H1 (cell line): Measurements from ENCODE around the gene MYCBPAP. TPM values are rescaled to one million over a fixed set of nuclear protein-coding genes. Genes with fewer than 3 reads are reported as not detected.

ENCODE experiments used
- CTCF ChIA-PET: fragments of 300-600 bp; sonication (Branson Sonifier 250); formaldehyde crosslinking; loops from one replicate; lab custom pipeline; 2021; ENCODE audit not compliant: partially characterized antibody; lab: Charles Lee
- POLR2A ChIA-PET: fragments of 300-600 bp; sonication (Branson Sonifier 250); formaldehyde crosslinking; loops from one replicate; lab custom pipeline; 2021; ENCODE audit warnings: inconsistent platforms; ENCODE audit not compliant: partially characterized antibody; lab: Charles Lee
- DNase-seq, 2 experiments: peaks; one replicate each; pipeline versions ENCODE4 v3.0.0 to v3.0.0-alpha.2; 2010 to 2022; ENCODE audit warnings: low spot score in 2 of 2, low read depth in 1 of 2, mixed read lengths in 1 of 2
- FAIRE-seq: peaks from 2 replicates; lab custom pipeline; 2011; peaks lifted over from hg19 to GRCh38; lab: Jason Lieb, UNC
- H2AFZ ChIP-seq: 2 replicates; pipeline ENCODE4 v1.8.1; 2012; ENCODE audit warnings: low read length, inconsistent platforms
- H2AK5ac ChIP-seq: 2 replicates; pipeline ENCODE4 v1.6.1; 2013; ENCODE audit warnings: low read depth, low read length
- H2BK120ac ChIP-seq: replicated peaks from 2 replicates; pipeline ENCODE3; 2013; ENCODE audit warnings: low read depth, low read length, inconsistent platforms
- H2BK12ac ChIP-seq: 2 replicates; pipeline ENCODE4 v1.6.1; 2013; ENCODE audit warnings: low read depth, low read length
- H2BK15ac ChIP-seq: 2 replicates; pipeline ENCODE4 v1.6.1; 2013; ENCODE audit warnings: low read length
- H2BK20ac ChIP-seq: 2 replicates; pipeline ENCODE4 v1.6.1; 2013; ENCODE audit warnings: low read length
- H2BK5ac ChIP-seq: 2 replicates; pipeline ENCODE4 v1.6.1; 2013; ENCODE audit warnings: low read depth, low read length
- H3K14ac ChIP-seq: 2 replicates; pipeline ENCODE4 v1.6.1; 2013; ENCODE audit warnings: inconsistent platforms; ENCODE audit not compliant: insufficient read length
- H3K18ac ChIP-seq: 2 replicates; pipeline ENCODE4 v1.6.1; 2013; ENCODE audit warnings: low read length; ENCODE audit errors: extremely low read depth
- H3K23ac ChIP-seq: 2 replicates; pipeline ENCODE4 v1.6.1; 2013; ENCODE audit warnings: inconsistent platforms; ENCODE audit not compliant: insufficient read length
- H3K23me2 ChIP-seq: 2 replicates; pipeline ENCODE4 v1.6.1; 2013; ENCODE audit warnings: low read depth, low read length
- H3K27ac ChIP-seq: 2 replicates; pipeline ENCODE4 v1.6.1; 2011; ENCODE audit warnings: low read depth, low read length, inconsistent platforms
- H3K27me3 ChIP-seq, 4 experiments: replicated peaks in 1 of 4; 1 replicate in 1 of 4; 2 replicates in 3 of 4; pipeline versions ENCODE4 v1.6.1 to v1.8.1; 2011 to 2013; ENCODE audit warnings: low read length in 3 of 4, mild to moderate bottlenecking in 3 of 4, inconsistent platforms in 2 of 4, mixed read lengths in 2 of 4, moderate library complexity in 1 of 4; ENCODE audit not compliant: control insufficient read depth in 3 of 4, insufficient read depth in 3 of 4; ENCODE audit errors: extremely low read depth in 1 of 4
- H3K36me3 ChIP-seq, 4 experiments: 2 replicates each; pipeline versions ENCODE4 v1.6.1 to v1.8.1; 2011 to 2013; ENCODE audit warnings: mild to moderate bottlenecking in 4 of 4, low read length in 3 of 4, moderate library complexity in 2 of 4, control low read depth in 1 of 4, inconsistent platforms in 1 of 4; ENCODE audit not compliant: insufficient read depth in 4 of 4, control insufficient read depth in 2 of 4
- H3K4ac ChIP-seq: replicated peaks from 2 replicates; pipeline ENCODE3; 2013; ENCODE audit warnings: low read length, low read depth, mixed read lengths, inconsistent platforms; ENCODE audit not compliant: insufficient read length
- H3K4me1 ChIP-seq, 4 experiments: replicated peaks in 1 of 4; 1 replicate in 1 of 4; 2 replicates in 3 of 4; pipeline versions ENCODE4 v1.6.1 to v1.8.1; 2011 to 2013; ENCODE audit warnings: low read length in 3 of 4, inconsistent platforms in 2 of 4, mixed read lengths in 1 of 4; ENCODE audit not compliant: insufficient read depth in 4 of 4, control insufficient read depth in 3 of 4
- H3K4me2 ChIP-seq, 2 experiments: 2 replicates each; pipeline versions ENCODE4 v1.6.1 to v1.8.1; 2011 to 2013; ENCODE audit warnings: low read depth in 2 of 2, low read length in 2 of 2, control low read depth in 1 of 2, inconsistent platforms in 1 of 2, mild to moderate bottlenecking in 1 of 2; ENCODE audit not compliant: insufficient read depth in 1 of 2
- H3K4me3 ChIP-seq, 4 experiments: fragments of 200-600, 300-600 bp in 1 of 4; sonication (generic), shearing (Covaris generic), sonication (Bioruptor Twin) in 1 of 4; 2 replicates each; pipeline versions ENCODE4 v1.5.1 to v1.8.1; 2011 to 2016; ENCODE audit warnings: low read length in 4 of 4, low read depth in 3 of 4, control low read depth in 2 of 4, inconsistent platforms in 2 of 4, mild to moderate bottlenecking in 2 of 4, mixed read lengths in 1 of 4, moderate library complexity in 1 of 4; ENCODE audit not compliant: insufficient read depth in 2 of 4; ENCODE audit errors: extremely low read depth in 1 of 4
- H3K56ac ChIP-seq: replicated peaks from 2 replicates; pipeline ENCODE3; 2013; ENCODE audit warnings: low read depth, mild to moderate bottlenecking, mixed read lengths, low read length, inconsistent platforms; ENCODE audit not compliant: insufficient read length
- H3K79me1 ChIP-seq: 2 replicates; pipeline ENCODE4 v1.6.1; 2013; ENCODE audit warnings: low read depth, low read length, control low read depth
- H3K79me2 ChIP-seq, 2 experiments: 2 replicates each; pipeline versions ENCODE4 v1.6.1 to v1.8.1; 2012 to 2013; ENCODE audit warnings: low read length in 2 of 2, mild to moderate bottlenecking in 2 of 2, inconsistent platforms in 1 of 2; ENCODE audit not compliant: insufficient read depth in 2 of 2, control insufficient read depth in 1 of 2
- H3K9ac ChIP-seq, 4 experiments: replicated peaks in 1 of 4; 1 replicate in 1 of 4; 2 replicates in 3 of 4; pipeline versions ENCODE4 v1.6.1 to v1.8.1; 2011 to 2013; ENCODE audit warnings: low read depth in 3 of 4, low read length in 3 of 4, control low read depth in 2 of 4, mild to moderate bottlenecking in 2 of 4, moderate library complexity in 2 of 4, inconsistent platforms in 1 of 4; ENCODE audit errors: extremely low read depth in 1 of 4
- H3K9me3 ChIP-seq, 2 experiments: 2 replicates each; pipeline versions ENCODE4 v1.6.1 to v1.8.1; 2012 to 2013; ENCODE audit warnings: mild to moderate bottlenecking in 2 of 2, moderate library complexity in 2 of 2, control low read depth in 1 of 2, inconsistent platforms in 1 of 2, low read depth in 1 of 2, low read length in 1 of 2, mixed read lengths in 1 of 2; ENCODE audit not compliant: insufficient read depth in 2 of 2
- H4K20me1 ChIP-seq, 2 experiments: replicated peaks in 1 of 2; 2 replicates each; pipeline versions ENCODE3 to v1.8.1; 2011 to 2013; ENCODE audit warnings: inconsistent platforms in 2 of 2, low read length in 2 of 2, mild to moderate bottlenecking in 1 of 2; ENCODE audit not compliant: insufficient read depth in 2 of 2, control insufficient read depth in 1 of 2
- H4K5ac ChIP-seq: 2 replicates; pipeline ENCODE4 v1.6.1; 2013; ENCODE audit warnings: low read length, low read depth, mixed read lengths, inconsistent platforms; ENCODE audit not compliant: insufficient read length
- H4K8ac ChIP-seq: 2 replicates; pipeline ENCODE4 v1.8.0; 2013; ENCODE audit warnings: mild to moderate bottlenecking, moderate library complexity, low read length, inconsistent platforms; ENCODE audit not compliant: insufficient read depth; ENCODE audit errors: extremely low read depth
- H4K91ac ChIP-seq: replicated peaks from 2 replicates; pipeline ENCODE3; 2013; ENCODE audit warnings: low read length, mixed read lengths, inconsistent platforms; ENCODE audit not compliant: insufficient read length
- GABPA ChIP-seq: IDR thresholded peaks from 2 replicates; pipeline ENCODE4 v1.6.1; 2011; ENCODE audit warnings: mild to moderate bottlenecking, low read length, moderate library complexity, borderline replicate concordance; ENCODE audit not compliant: insufficient read depth
- KDM4A ChIP-seq: IDR thresholded peaks from one replicate; pipeline ENCODE4 v1.7.1; 2012; ENCODE audit warnings: low read depth, mild to moderate bottlenecking, moderate library complexity, low read length, inconsistent platforms; ENCODE audit not compliant: severe bottlenecking
- RBBP5 ChIP-seq: IDR thresholded peaks from 2 replicates; pipeline ENCODE4 v1.7.1; 2012; ENCODE audit warnings: low read depth, mild to moderate bottlenecking, inconsistent platforms, low read length, moderate library complexity, borderline replicate concordance
- SAP30 ChIP-seq: fragments of 300-600 bp; sonication (generic); IDR thresholded peaks from 2 replicates; pipeline ENCODE4 v1.7.1; 2012; ENCODE audit warnings: low read length, moderate library complexity, mild to moderate bottlenecking, inconsistent platforms; ENCODE audit not compliant: insufficient read depth, insufficient replicate concordance
- SUZ12 ChIP-seq: fragments of 200-600 bp; sonication (generic); IDR thresholded peaks from 2 replicates; pipeline ENCODE4 v1.6.1; 2012; ENCODE audit warnings: mild to moderate bottlenecking, inconsistent platforms, low read length, moderate library complexity, mixed read lengths
- WGBS, 2 experiments: shearing (Covaris generic) in 1 of 2; methylation state at CpG; one replicate each; pipeline versions ENCODE4 v1.1.6 to v1.1.7; 2013 to 2015; ENCODE audit warnings: low lambda C conversion rate in 2 of 2, mixed read lengths in 2 of 2, inconsistent platforms in 1 of 2, low coverage in 1 of 2, missing lambda C conversion rate in 1 of 2; ENCODE audit not compliant: insufficient replicate concordance in 2 of 2, insufficient coverage in 1 of 2, insufficient read length in 1 of 2; ENCODE audit errors: extremely low coverage in 1 of 2, missing lambda C conversion rate in 1 of 2; 5-methylcytosine and 5-hydroxymethylcytosine counted together
- polyA plus RNA-seq, 7 experiments: library from polyadenylated mRNA; depleted of rRNA in 3 of 7; stranded (reverse) in 5 of 7; unstranded in 2 of 7; fragments of >200 nt in 5 of 7; fragments of 200-250 nt in 2 of 7; gene quantifications; 1 replicate in 5 of 7; 2 replicates in 1 of 7; 4 replicates in 1 of 7; pipeline versions ENCODE4 v1.2.1 to v1.2.3, GENCODE V29; 2011 to 2013; ENCODE audit warnings: missing spikeins in 2 of 7, mixed read lengths in 2 of 7
- total RNA-seq: library from RNA; stranded (reverse); fragmentation: NEBNext Ultra II Directional; extraction: Animal tissue kit (Norgen Biotek cat#: 25700); gene quantifications from 2 replicates; pipeline ENCODE4 v1.2.1, GENCODE V29; 2021

Gene MYCBPAP
- total and polyA plus RNA-seq, 2 of the 8 experiments (the other 6 are each of a cell fraction or from before 2014, with no cell fraction given), result 0.89 to 3.3 TPM

GRCh38 chr17:50533185-50533584 lies 24.9 kb downstream of the MYCBPAP start:
- no peak overlapping the region for H3K56ac ChIP-seq
- H3K14ac ChIP-seq, result no peak overlapping the region
- peak overlapping the region; percentile 77; the same call in 1 of the 2 replicates for H2BK15ac ChIP-seq
- POLR2A ChIA-PET, result interaction anchor here (0.7 to 4.3 kb wide), 12 partner anchors 9 to 333 kb away, joined by 3 to 13 read pairs (median 4); partner anchors contain the start of genes CACNA1G and TOB1
- peak overlapping the region; percentile 36 to 77 (median 74) for H3K4me3 ChIP-seq
- no peaks in the 10 kb centered on the region; the same call in 1 of the 2 replicates for H3K79me1 ChIP-seq
- H3K79me2 ChIP-seq, result 0 out of 4 replicates have a peak, but pooled peaks cover 0 to 2% of the 10 kb centered on the region in 2 experiments
- FAIRE-seq, result no peak
- peaks cover 0 to 3% (median 0%) of the 10 kb centered on the region in 4 experiments; a peak in 1 of 8 replicates for H3K36me3 ChIP-seq
- H3K9ac ChIP-seq, result no peak overlapping the region; a peak in 1 of 7 replicates
- no peak overlapping the region for H2BK20ac ChIP-seq
- peaks cover 17% of the 10 kb centered on the region for H3K23me2 ChIP-seq
- no peak overlapping the region for H4K91ac ChIP-seq
- no peaks in the 10 kb centered on the region for H4K20me1 ChIP-seq
- 4% methylated on average over 5 of the region's 5 CpGs; no CpG with 5 or more reads in 1 of the 2 experiments for WGBS, 2 experiments
- H3K4me2 ChIP-seq, result peak overlapping the region; percentile 96 to 99
- no peak overlapping the region for H4K5ac ChIP-seq
- no peak overlapping the region for H2AFZ ChIP-seq
- peaks cover 5 to 29% (median 18%) of the 10 kb centered on the region in 4 experiments for H3K4me1 ChIP-seq
- no peak overlapping the region for H3K4ac ChIP-seq
- H2AK5ac ChIP-seq, result no peak overlapping the region
- H4K8ac ChIP-seq, result peak overlapping the region; percentile 28; the same call in 1 of the 2 replicates
- H3K27me3 ChIP-seq, result peaks cover 0 to 21% (median 10%) of the 10 kb centered on the region in 4 experiments; a peak in 4 of 7 replicates
- CTCF ChIA-PET, result interaction anchor here (0.6 to 5.2 kb wide), 22 partner anchors 8 to 164 kb away, joined by 3 to 36 read pairs (median 6); no protein-coding TSS in a partner anchor
- H3K18ac ChIP-seq, result peak overlapping the region; percentile 88
- H3K27ac ChIP-seq, result no peak overlapping the region
- H3K9me3 ChIP-seq, result no peaks in the 10 kb centered on the region
- peak in 1 of 2 experiments; percentile 66 for DNase-seq
- no peak overlapping the region for H2BK120ac ChIP-seq
- H2BK12ac ChIP-seq, result peak overlapping the region; percentile 60; the same call in 1 of the 2 replicates
- H3K23ac ChIP-seq, result no peak overlapping the region
- peak overlapping the region; percentile 53; the same call in 1 of the 2 replicates for H2BK5ac ChIP-seq
- TF ChIP-seq SAP30 (peak; percentile 29), GABPA (no peak), KDM4A (peak; percentile 25), RBBP5 (no peak), SUZ12 (peak; percentile 49; the same call in 1 of the 2 replicates)
